Heart left ventricle (tissue), 16 donors: ENCODE results near the gene MYO1A. TPM values are rescaled to one million over a fixed set of nuclear protein-coding genes. Genes with fewer than 3 reads are reported as not detected.
"Not testable (repeated sequence)": the region's sequence is repeated elsewhere in the genome, so short reads cannot be mapped to it uniquely, and the experiment has no call there.

Experiments used
- ATAC-seq, 4 donors: fragments of 200-7000 bp; cut with Tn5 transposase; one replicate each; pipeline ENCODE4 v1.9.1; 2020 to 2022; ENCODE audit warnings: moderate library complexity in 4 of 4, mild to moderate bottlenecking in 3 of 4, moderate number of reproducible peaks in 1 of 4
- DNase-seq, 5 donors: peaks; one replicate each; pipeline ENCODE4 v3.0.0-alpha.2; 2020
- H3K27ac ChIP-seq, 12 donors: fragments of 200-600 bp; sonication (generic) in 4 of 12; one replicate each; pipeline versions ENCODE4 v1.5.0 to v1.8.0; 2016 to 2022; ENCODE audit warnings: mild to moderate bottlenecking in 2 of 12
- H3K27me3 ChIP-seq, 9 donors: fragments of 200-600 bp; sonication (generic) in 2 of 9; one replicate each; pipeline versions ENCODE4 v1.5.1 to v1.8.0; 2016 to 2022; ENCODE audit warnings: mild to moderate bottlenecking in 3 of 9
- H3K36me3 ChIP-seq, 9 donors: fragments of 200-600 bp; sonication (generic) in 2 of 9; one replicate each; pipeline versions ENCODE4 v1.5.0 to v1.8.0; 2018 to 2022; ENCODE audit warnings: mild to moderate bottlenecking in 2 of 9
- H3K4me1 ChIP-seq, 12 donors: fragments of 200-600 bp; sonication (generic) in 4 of 12; one replicate each; pipeline versions ENCODE4 v1.5.0 to v1.8.0; 2016 to 2022; ENCODE audit warnings: mild to moderate bottlenecking in 3 of 12
- H3K4me3 ChIP-seq, 12 donors: fragments of 200-600 bp; sonication (generic) in 4 of 12; one replicate each; pipeline versions ENCODE4 v1.5.0 to v1.8.0; 2017 to 2022; ENCODE audit warnings: mild to moderate bottlenecking in 9 of 12, moderate library complexity in 4 of 12
- H3K9me3 ChIP-seq, 12 donors: fragments of 200-600 bp; sonication (generic) in 4 of 12; one replicate each; pipeline versions ENCODE4 v1.5.0 to v1.8.0; 2016 to 2022; ENCODE audit warnings: mild to moderate bottlenecking in 1 of 12
- POLR2A ChIP-seq, 2 donors: fragments of 450-650 bp; IDR thresholded peaks; one replicate each; pipeline ENCODE4 v1.6.1; 2017; ENCODE audit warnings: antibody characterized with exemption in 2 of 2, mild to moderate bottlenecking in 2 of 2, moderate library complexity in 2 of 2
- WGBS, 4 donors: extraction: QIAGEN DNeasy Blood & Tissue Kit in 2 of 4; methylation state at CpG; one replicate each; pipeline versions ENCODE4 v1.1.5 to v1.1.7; 2013 to 2018; 5-methylcytosine and 5-hydroxymethylcytosine counted together
- intact Hi-C, 10 donors: fragments of 100-400 bp; cut with DNase I; formaldehyde crosslinking; loops; one replicate each; pipeline versions ENCODE4 v1.11.1 to v1.14.2; 2022
- polyA plus RNA-seq, 2 donors: library from polyadenylated mRNA; stranded (reverse); fragments of 200-250 nt; gene quantifications; one replicate each; pipeline ENCODE4 v1.2.3, GENCODE V29; 2013
- total RNA-seq, 9 donors: library from RNA; depleted of rRNA in 2 of 9; stranded (reverse); fragments of >200 nt in 2 of 9; fragmentation: NEBNext Ultra II Directional in 3 of 9; extraction: Animal tissue kit (Norgen Biotek cat#: 25700) in 3 of 9; gene quantifications; one replicate each; pipeline versions ENCODE4 v1.1.0 to v1.2.4, GENCODE V29; 2016 to 2023
- TF ChIP-seq, protein P1 (sequence below), 12 donors: fragments of 200-600 bp; sonication (generic) in 4 of 12; IDR thresholded peaks; one replicate each; pipeline versions ENCODE4 v1.5.0 to v1.8.0; 2018 to 2022; ENCODE audit warnings: antibody characterized with exemption in 12 of 12, mild to moderate bottlenecking in 5 of 12
- donor health status: ischemic (EF 13 %, LVEDD 7.1; RV severe dilation, severe dysfunction).
- donor health status: healthy with polysubstance abuse.
- donor health status: DM: no; HTN: yes; CAD: no.
- donor health status: DM: no; HTN: no; CAD: no.
- donor health status: ischemic (EF 25% LVEDD 6.9; RV normal size, moderate dysfunction).
- donor health status: ischemic (EF 25% LVEDD 5.7; RV mildly dilated, moderate dysfunction).
- donor health status: healthy.
- donor health status: DM: yes; HTN: yes; CAD: no.
- donor health status: ischemic (EF 35%, LVEDD 5.7; RV mildly dilated, moderate dysfunction).
- donor health status: nonischemic (EF 11% LVEDD 7.7; RV severe dilation, severe dysfunction).
- donor health status: DM: yes; HTN: yes; CAD: no.
- donor health status: PGD.
- donor health status: ischemic (EF 29% LVEDD 5.4; RV normal size, mild dysfunction).
- donor health status: nonischemic (EF 23%, LVEDD 6.1; RV moderate dilation, normal function).

The MYO1A gene
- total and polyA plus RNA-seq, 11 donors, result 0.06 to 0.77 (median 0.32) TPM; not detected in 7

DNA sequence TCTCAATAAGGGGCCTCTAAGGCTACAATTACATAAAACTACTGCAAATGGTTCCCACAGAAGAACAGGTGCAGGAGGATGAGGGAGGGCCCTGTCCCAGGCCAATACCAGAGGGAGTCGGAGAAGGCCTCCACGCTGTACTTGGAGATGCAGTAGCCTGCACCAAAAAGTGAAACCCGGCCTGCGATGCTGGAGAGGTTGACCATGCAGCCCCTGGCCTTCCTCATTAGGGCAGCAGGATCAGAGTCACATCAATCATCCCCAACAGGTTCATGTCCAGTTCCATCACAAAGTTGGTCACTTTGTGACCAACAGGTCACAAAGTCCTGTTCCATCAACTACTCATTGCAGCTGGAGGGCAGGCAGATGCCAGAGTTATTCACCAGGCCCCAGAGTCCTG lies 66.5 kb downstream of the MYO1A start:
- Histone ChIP-seq H3K36me3 (no peaks in the 10 kb centered on the region), H3K9me3 (no peaks in the 10 kb centered on the region), H3K27ac (no peak overlapping the region), H3K27me3 (no peaks in the 10 kb centered on the region), H3K4me3 (no peak overlapping the region), H3K4me1 (peaks cover 4 to 14% (median 11%) of the 10 kb centered on the region in 12 donors)
- no peak for TF ChIP-seq POLR2A (IDR thresholded peaks at IDR 0.05)
- TF ChIP-seq, protein P1, sequence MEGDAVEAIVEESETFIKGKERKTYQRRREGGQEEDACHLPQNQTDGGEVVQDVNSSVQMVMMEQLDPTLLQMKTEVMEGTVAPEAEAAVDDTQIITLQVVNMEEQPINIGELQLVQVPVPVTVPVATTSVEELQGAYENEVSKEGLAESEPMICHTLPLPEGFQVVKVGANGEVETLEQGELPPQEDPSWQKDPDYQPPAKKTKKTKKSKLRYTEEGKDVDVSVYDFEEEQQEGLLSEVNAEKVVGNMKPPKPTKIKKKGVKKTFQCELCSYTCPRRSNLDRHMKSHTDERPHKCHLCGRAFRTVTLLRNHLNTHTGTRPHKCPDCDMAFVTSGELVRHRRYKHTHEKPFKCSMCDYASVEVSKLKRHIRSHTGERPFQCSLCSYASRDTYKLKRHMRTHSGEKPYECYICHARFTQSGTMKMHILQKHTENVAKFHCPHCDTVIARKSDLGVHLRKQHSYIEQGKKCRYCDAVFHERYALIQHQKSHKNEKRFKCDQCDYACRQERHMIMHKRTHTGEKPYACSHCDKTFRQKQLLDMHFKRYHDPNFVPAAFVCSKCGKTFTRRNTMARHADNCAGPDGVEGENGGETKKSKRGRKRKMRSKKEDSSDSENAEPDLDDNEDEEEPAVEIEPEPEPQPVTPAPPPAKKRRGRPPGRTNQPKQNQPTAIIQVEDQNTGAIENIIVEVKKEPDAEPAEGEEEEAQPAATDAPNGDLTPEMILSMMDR (IDR thresholded peaks at IDR 0.05), result no peak
- DNase-seq (no peak), ATAC-seq (no peak)
- intact Hi-C loops, result no loop called here
- WGBS, 4 donors, result 74 to 98% (median 88%) methylated on average over 4 of the region's 4 CpGs

DNA sequence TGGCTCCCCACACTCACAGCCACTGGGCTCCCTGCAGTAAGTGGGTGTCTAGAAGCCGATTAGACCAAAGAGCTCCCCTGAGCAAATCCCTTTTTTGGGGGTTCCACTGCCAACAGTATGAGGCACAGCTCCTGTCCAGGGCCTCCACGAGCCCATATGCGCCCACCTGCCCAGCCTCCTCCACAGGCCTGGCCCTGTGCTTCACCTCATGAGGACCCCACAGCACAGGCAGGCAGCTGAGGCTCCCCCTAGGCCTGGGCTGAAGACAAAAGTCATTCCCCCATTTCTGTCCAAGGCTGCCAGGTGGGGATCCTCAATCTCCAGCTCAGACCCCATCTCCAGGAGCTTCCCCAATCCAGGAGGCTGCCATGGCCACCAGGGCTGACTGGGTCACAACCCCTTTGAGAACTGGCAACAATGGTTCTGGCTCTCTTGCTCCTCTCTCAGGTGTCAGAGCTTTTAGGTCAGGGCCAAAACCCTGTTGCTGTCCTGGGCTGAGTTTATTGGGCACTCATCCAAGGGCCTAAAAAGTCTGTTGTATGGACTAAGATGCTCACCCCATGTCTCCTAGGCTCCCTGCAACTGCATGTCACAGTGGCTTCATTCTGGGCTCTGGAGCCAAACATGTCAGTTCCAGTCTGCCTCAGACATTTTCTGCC lies 67.2 kb downstream of the MYO1A start:
- intact Hi-C loops, H3K4me1 ChIP-seq, H3K27ac ChIP-seq, H3K9me3 ChIP-seq, ATAC-seq, H3K36me3 ChIP-seq, H3K27me3 ChIP-seq, H3K4me3 ChIP-seq, DNase-seq: not testable (repeated sequence)
- WGBS, 4 donors, result 73 to 100% (median 92%) methylated on average over 2 to 3 of the region's 3 CpGs

DNA sequence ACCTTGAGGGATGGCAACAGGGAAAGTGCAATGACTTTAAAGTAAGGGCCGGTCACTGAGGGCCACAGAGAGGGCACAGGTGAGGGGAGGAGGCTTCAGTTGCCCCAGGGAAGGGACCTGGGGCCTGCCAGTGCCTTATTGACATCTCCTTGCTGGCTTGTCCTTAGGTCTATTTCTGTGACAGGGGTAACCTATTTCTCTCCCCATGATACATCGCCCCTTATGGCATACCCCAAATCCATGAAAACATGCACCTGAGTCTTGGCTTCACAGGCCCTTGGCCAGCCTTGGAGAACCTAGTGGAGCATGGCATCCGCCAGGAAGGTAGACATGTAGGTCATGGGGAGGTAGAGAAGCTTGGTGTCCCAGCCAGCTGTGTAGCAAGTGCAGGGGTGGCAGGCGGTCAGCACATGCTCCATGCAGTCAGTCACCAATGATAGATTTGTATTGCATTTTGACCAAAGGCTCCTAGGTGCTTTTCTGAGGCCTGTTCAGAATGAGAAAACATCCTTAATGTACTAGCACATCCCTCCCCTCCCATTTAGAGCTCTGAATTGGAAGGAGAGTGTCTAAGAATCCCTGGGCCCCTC lies 68.9 kb downstream of the MYO1A start:
- no peak for TF ChIP-seq POLR2A (IDR thresholded peaks at IDR 0.05)
- TF ChIP-seq, protein P1 (IDR thresholded peaks at IDR 0.05), result no peak
- DNase-seq, result no peak
- 93 to 97% (median 95%) methylated on average over 4 of the region's 4 CpGs for WGBS, 4 donors
- H3K9me3 ChIP-seq, result no peaks in the 10 kb centered on the region
- no peak overlapping the region for H3K4me3 ChIP-seq
- H3K36me3 ChIP-seq, result no peaks in the 10 kb centered on the region
- intact Hi-C loops, result no loop called here
- no peak overlapping the region for H3K27ac ChIP-seq
- no peaks in the 10 kb centered on the region for H3K27me3 ChIP-seq
- H3K4me1 ChIP-seq, result no peaks in the 10 kb centered on the region
- ATAC-seq, result no peak

DNA sequence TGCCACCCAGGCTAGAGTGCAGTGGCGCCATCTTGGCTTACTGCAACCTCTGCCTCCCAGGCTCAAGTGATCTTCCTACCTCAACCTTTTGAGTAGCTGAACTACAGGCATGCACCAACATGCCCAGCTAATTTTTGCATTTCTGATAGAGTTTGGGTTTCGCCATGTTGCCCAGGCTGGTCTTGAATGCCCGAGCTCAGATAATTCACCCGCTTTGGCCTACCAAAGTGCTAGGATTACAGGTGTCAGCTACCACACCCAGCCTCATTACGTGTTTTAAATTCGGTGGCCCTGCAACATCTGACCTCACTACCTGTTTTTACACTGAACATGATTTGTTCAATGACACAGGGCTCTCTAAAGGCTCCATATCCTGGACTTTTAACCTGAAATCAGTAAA lies 69.7 kb downstream of the MYO1A start:
- no peak overlapping the region for H3K4me3 ChIP-seq
- no peak overlapping the region for H3K27ac ChIP-seq
- ATAC-seq, result no peak
- no peaks in the 10 kb centered on the region for H3K4me1 ChIP-seq
- H3K27me3 ChIP-seq, result no peaks in the 10 kb centered on the region
- WGBS, 4 donors, result 95 to 98% (median 96%) methylated on average over 6 of the region's 6 CpGs
- no peak for DNase-seq
- H3K9me3 ChIP-seq, result no peaks in the 10 kb centered on the region
- no peak for TF ChIP-seq POLR2A (IDR thresholded peaks at IDR 0.05)
- TF ChIP-seq, protein P1 (IDR thresholded peaks at IDR 0.05), result no peak
- no peaks in the 10 kb centered on the region for H3K36me3 ChIP-seq
- intact Hi-C loops, result no loop called here

DNA sequence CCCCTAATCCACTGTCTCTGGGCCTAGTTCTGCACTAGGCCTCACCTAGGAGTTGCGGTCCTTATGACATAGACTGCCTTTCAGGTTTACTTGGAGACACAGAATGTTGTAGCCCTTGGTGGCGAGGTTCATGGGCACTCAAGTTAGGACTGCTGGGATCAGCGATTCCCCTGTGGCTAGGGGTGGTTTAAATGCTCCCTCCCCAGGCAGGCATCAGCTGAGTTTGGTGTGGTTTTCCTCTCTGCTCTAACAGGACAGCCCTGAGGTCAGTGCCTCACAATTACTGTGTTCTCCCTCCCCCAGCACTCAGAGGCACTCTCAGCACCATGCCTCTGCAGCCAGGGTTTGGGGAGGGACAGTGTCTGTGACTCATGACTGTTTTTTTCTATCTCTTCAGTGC lies 70.3 kb downstream of the MYO1A start:
- no peaks in the 10 kb centered on the region for H3K4me1 ChIP-seq
- H3K4me3 ChIP-seq, result no peak overlapping the region
- ATAC-seq (no peak), DNase-seq (no peak)
- H3K36me3 ChIP-seq, result no peaks in the 10 kb centered on the region
- no peak overlapping the region for H3K27ac ChIP-seq
- TF ChIP-seq, protein P1 (IDR thresholded peaks at IDR 0.05), result no peak
- no peak for TF ChIP-seq POLR2A (IDR thresholded peaks at IDR 0.05)
- intact Hi-C loops, result no loop called here
- H3K27me3 ChIP-seq, result no peaks in the 10 kb centered on the region
- no peaks in the 10 kb centered on the region for H3K9me3 ChIP-seq
- WGBS, 4 donors, result 93 to 100% (median 99%) methylated on average over 2 to 3 of the region's 3 CpGs
